Measurements from ENCODE around the gene KHDRBS1.
"Not testable (repeated sequence)": the region's sequence is repeated elsewhere in the genome, so short reads cannot be mapped to it uniquely, and the experiment has no call there.

The KHDRBS1 gene

GRCh38 chr1:32013386-32014198, at the start of gene KHDRBS1:
Gene KHDRBS1 (plus strand): TSS chr1:32013868. CDS start chr1:32013996, 128 bp downstream.
- DNase-seq (ENCODE audit: low read depth) = peak; percentile 97

- DNase-seq (ENCODE audit: low read depth) = no peak
Measured at GRCh38 chr1:31970873-31971272, 42.8 kb upstream of the KHDRBS1 start.

- DNase-seq (ENCODE audit: low read depth) = no peak
Measured at GRCh38 chr1:31976401-31976800, 37.3 kb upstream of the KHDRBS1 start.

GRCh38 chr1:31977385-31978131, 36.1 kb upstream of the KHDRBS1 start:
- DNase-seq (ENCODE audit: low read depth) = no peak

- no peak for DNase-seq (ENCODE audit: low read depth)
Measured at GRCh38 chr1:31978843-31979400, 34.7 kb upstream of the KHDRBS1 start.

GRCh38 chr1:31980835-31981455, 32.7 kb upstream of the KHDRBS1 start:
- no peak for DNase-seq (ENCODE audit: low read depth)

GRCh38 chr1:31981456-31981839, 32.2 kb upstream of the KHDRBS1 start:
- DNase-seq (ENCODE audit: low read depth) = no peak

GRCh38 chr1:31981972-31982371, 31.7 kb upstream of the KHDRBS1 start:
- DNase-seq (ENCODE audit: low read depth) = no peak

GRCh38 chr1:31984419-31985347, 29.0 kb upstream of the KHDRBS1 start:
- no peak for DNase-seq (ENCODE audit: low read depth)

GRCh38 chr1:31985430-31985829, 28.2 kb upstream of the KHDRBS1 start:
- DNase-seq (ENCODE audit: low read depth) = no peak

- no peak for DNase-seq (ENCODE audit: low read depth)
Measured at GRCh38 chr1:31987135-31987619, 26.5 kb upstream of the KHDRBS1 start.

GRCh38 chr1:31989964-31990363, 23.7 kb upstream of the KHDRBS1 start:
- no peak for DNase-seq (ENCODE audit: low read depth)

- no peak for DNase-seq (ENCODE audit: low read depth)
Measured at GRCh38 chr1:31991182-31991581, 22.5 kb upstream of the KHDRBS1 start.

- no peak for DNase-seq (ENCODE audit: low read depth)
Measured at GRCh38 chr1:31995263-31995662, 18.4 kb upstream of the KHDRBS1 start.

GRCh38 chr1:31996121-31996520, 17.5 kb upstream of the KHDRBS1 start:
- not testable (repeated sequence) for DNase-seq (ENCODE audit: low read depth)

GRCh38 chr1:32001863-32002262, 11.8 kb upstream of the KHDRBS1 start:
- no peak for DNase-seq (ENCODE audit: low read depth)

- DNase-seq (ENCODE audit: low read depth) = not testable (repeated sequence)
Measured at GRCh38 chr1:32002285-32002684, 11.4 kb upstream of the KHDRBS1 start.

- no peak for DNase-seq (ENCODE audit: low read depth)
Measured at GRCh38 chr1:32005522-32005921, 8.1 kb upstream of the KHDRBS1 start.

- DNase-seq (ENCODE audit: low read depth) = no peak
Measured at GRCh38 chr1:32007591-32007940, 6.1 kb upstream of the KHDRBS1 start.

- no peak for DNase-seq (ENCODE audit: low read depth)
Measured at GRCh38 chr1:32010246-32010645, 3.4 kb upstream of the KHDRBS1 start.

- no peak for DNase-seq (ENCODE audit: low read depth)
Measured at GRCh38 chr1:32012709-32013385, 821 bp upstream of the KHDRBS1 start.
